Activated CD4-positive, CD25-positive, alpha-beta regulatory T cell treated with anti-CD3 and anti-CD28 coated beads, Interleukin-2, amount 50 U/mL, for 16 hours (primary cell): Measurements from ENCODE around the gene RBMS2.

Experiments used
- DNase-seq: peaks from one replicate; pipeline ENCODE4 v3.0.0-alpha.2; 2020; ENCODE audit warnings: low read depth, low spot score

The RBMS2 gene

GRCh38 chr12:56630180-56630632 is 108.6 kb downstream of the RBMS2 start, which contains the start of gene BAZ2A:
Gene BAZ2A (minus strand): TSS chr12:56630326. CDS start chr12:56617530, 12,796 bp downstream.
- DNase-seq = peak; percentile 67

GRCh38 chr12:56631790-56632700 is 110.4 kb downstream of the RBMS2 start:
- DNase-seq = no peak

GRCh38 chr12:56632701-56633467 is 111.3 kb downstream of the RBMS2 start:
- DNase-seq = no peak

- no peak for DNase-seq
Observed at GRCh38 chr12:56633468-56634241, 112.0 kb downstream of the RBMS2 start.

- no peak for DNase-seq
Observed at GRCh38 chr12:56634242-56634836, 112.7 kb downstream of the RBMS2 start.

GRCh38 chr12:56634837-56635791 is 113.5 kb downstream of the RBMS2 start:
- peak; percentile 43 for DNase-seq

- peak; percentile 58 for DNase-seq
Observed at GRCh38 chr12:56635806-56636674, 114.4 kb downstream of the RBMS2 start.

- DNase-seq = peak; percentile 84
Observed at GRCh38 chr12:56636675-56637540, 115.3 kb downstream of the RBMS2 start.

- DNase-seq = no peak
Observed at GRCh38 chr12:56637621-56638020, 116.0 kb downstream of the RBMS2 start.

GRCh38 chr12:56641219-56641618 is 119.6 kb downstream of the RBMS2 start:
- DNase-seq = no peak

GRCh38 chr12:56644654-56645053 is 123.0 kb downstream of the RBMS2 start:
- no peak for DNase-seq

- DNase-seq = no peak
Observed at GRCh38 chr12:56645201-56645716, 123.6 kb downstream of the RBMS2 start.
